Neuronal stem cell (in vitro differentiated cells): ENCODE data around the gene SERPINA5.

Source experiments
- DNase-seq: peaks from one replicate; pipeline ENCODE4 v3.0.0-alpha.2; 2013; ENCODE audit warnings: low spot score
- H2AFZ ChIP-seq: one replicate; pipeline ENCODE4 v1.6.1; 2013; ENCODE audit warnings: mild to moderate bottlenecking, low read length, inconsistent platforms
- H2AK5ac ChIP-seq: 2 replicates; pipeline ENCODE4 v1.6.1; 2013; ENCODE audit warnings: low read depth, mild to moderate bottlenecking, inconsistent platforms, low read length, moderate library complexity, mixed read lengths
- H2BK120ac ChIP-seq: 2 replicates; pipeline ENCODE4 v1.6.1; 2013; ENCODE audit warnings: low read depth, mild to moderate bottlenecking, inconsistent platforms, low read length, moderate library complexity, mixed read lengths
- H2BK12ac ChIP-seq: one replicate; pipeline ENCODE4 v1.6.1; 2013; ENCODE audit warnings: low read length, inconsistent platforms
- H2BK15ac ChIP-seq: 2 replicates; pipeline ENCODE4 v1.6.1; 2013; ENCODE audit warnings: mild to moderate bottlenecking, low read length, inconsistent platforms, mixed read lengths
- H2BK5ac ChIP-seq: one replicate; pipeline ENCODE4 v1.6.1; 2013; ENCODE audit warnings: inconsistent platforms, mild to moderate bottlenecking, low read length, moderate library complexity
- H3K14ac ChIP-seq: one replicate; pipeline ENCODE4 v1.6.1; 2013; ENCODE audit warnings: low read length, inconsistent platforms
- H3K18ac ChIP-seq: 2 replicates; pipeline ENCODE4 v1.6.1; 2013; ENCODE audit warnings: low read length, inconsistent platforms
- H3K23ac ChIP-seq: 2 replicates; pipeline ENCODE4 v1.6.1; 2013; ENCODE audit warnings: low read depth, mild to moderate bottlenecking, mixed read lengths, low read length, inconsistent platforms; ENCODE audit not compliant: poor library complexity
- H3K27ac ChIP-seq: replicated peaks from 3 replicates; pipeline ENCODE4 v1.5.1; 2013; ENCODE audit warnings: low read length, inconsistent platforms
- H3K27me3 ChIP-seq, 3 experiments: 2 replicates each; pipeline ENCODE4 v1.6.1; 2013; ENCODE audit warnings: low read length in 3 of 3, mild to moderate bottlenecking in 2 of 3, inconsistent platforms in 1 of 3, low read depth in 1 of 3, mixed read lengths in 1 of 3, moderate library complexity in 1 of 3; ENCODE audit not compliant: control insufficient read depth in 3 of 3, insufficient read depth in 3 of 3
- H3K36me3 ChIP-seq, 2 donors: replicated peaks in 1 of 2; 2 replicates each; pipeline ENCODE4 v1.6.1; 2013; ENCODE audit warnings: low read length in 2 of 2; ENCODE audit not compliant: control insufficient read depth in 2 of 2, insufficient read depth in 2 of 2
- H3K4ac ChIP-seq: 2 replicates; pipeline ENCODE4 v1.6.1; 2013; ENCODE audit warnings: inconsistent platforms, mild to moderate bottlenecking, low read length, moderate library complexity
- H3K4me1 ChIP-seq, 2 donors: 1 replicate in 1 of 2; 2 replicates in 1 of 2; pipeline ENCODE4 v1.6.1; 2013; ENCODE audit warnings: low read length in 2 of 2, low read depth in 1 of 2; ENCODE audit not compliant: control insufficient read depth in 2 of 2, insufficient read depth in 1 of 2
- H3K4me2 ChIP-seq: one replicate; pipeline ENCODE4 v1.6.1; 2013; ENCODE audit warnings: mild to moderate bottlenecking, low read length, inconsistent platforms; ENCODE audit not compliant: insufficient read depth, poor library complexity, severe bottlenecking
- H3K4me3 ChIP-seq, 2 donors: 2 replicates each; pipeline ENCODE4 v1.5.1; 2013; ENCODE audit warnings: low read length in 2 of 2, mild to moderate bottlenecking in 2 of 2, inconsistent platforms in 1 of 2, moderate library complexity in 1 of 2
- H3K79me1 ChIP-seq: one replicate; pipeline ENCODE4 v1.6.1; 2013; ENCODE audit warnings: low read depth, mild to moderate bottlenecking, inconsistent platforms, low read length, moderate library complexity
- H3K9ac ChIP-seq: one replicate; pipeline ENCODE4 v1.6.1; 2013; ENCODE audit warnings: mild to moderate bottlenecking, low read depth, low read length, inconsistent platforms; ENCODE audit not compliant: poor library complexity
- H3K9me3 ChIP-seq, 2 donors: replicated peaks in 1 of 2; 2 replicates each; pipeline versions ENCODE3 to v1.6.1; 2013; ENCODE audit warnings: low read length in 2 of 2, mild to moderate bottlenecking in 2 of 2, inconsistent platforms in 1 of 2, low read depth in 1 of 2, mixed read lengths in 1 of 2, moderate library complexity in 1 of 2; ENCODE audit not compliant: control insufficient read depth in 2 of 2, insufficient read depth in 1 of 2
- H4K8ac ChIP-seq: one replicate; pipeline ENCODE4 v1.6.1; 2013; ENCODE audit warnings: low read depth, mild to moderate bottlenecking, inconsistent platforms, low read length, moderate library complexity
- H4K91ac ChIP-seq: one replicate; pipeline ENCODE4 v1.6.1; 2013; ENCODE audit warnings: low read length, low read depth, mild to moderate bottlenecking, inconsistent platforms; ENCODE audit not compliant: poor library complexity
- WGBS, 2 donors: extraction: QIAGEN DNeasy Blood & Tissue Kit; methylation state at CpG; one replicate each; pipeline ENCODE4 v1.1.7; 2013; ENCODE audit warnings: missing lambda C conversion rate in 2 of 2, mixed read lengths in 1 of 2; ENCODE audit not compliant: insufficient read length in 2 of 2, insufficient replicate concordance in 1 of 2; ENCODE audit errors: extremely low coverage in 2 of 2; 5-methylcytosine and 5-hydroxymethylcytosine counted together

Gene SERPINA5

GRCh38 chr14:94595912-94596311, 14.7 kb downstream of the SERPINA5 start:
- Histone ChIP-seq H3K9ac (no peak overlapping the region), H3K4me3 (no peak overlapping the region), H2AK5ac (no peak overlapping the region), H3K4me1 (peaks cover 0 to 5% of the 10 kb centered on the region in 2 donors), H4K91ac (no peak overlapping the region), H3K27ac (no peak overlapping the region), H3K18ac (no peak overlapping the region), H2BK120ac (no peak overlapping the region), H3K9me3 (no peaks in the 10 kb centered on the region), H2BK5ac (no peak overlapping the region), H3K4ac (no peak overlapping the region), H3K4me2 (no peak overlapping the region), H4K8ac (no peak overlapping the region), H3K23ac (no peak overlapping the region), H3K79me1 (no peaks in the 10 kb centered on the region), H3K36me3 (no peaks in the 10 kb centered on the region), H2AFZ (no peak overlapping the region), H3K27me3 (no peaks in the 10 kb centered on the region), H2BK15ac (no peak overlapping the region), H3K14ac (no peak overlapping the region), H2BK12ac (no peak overlapping the region)
- WGBS, 2 donors = no CpG with 5 or more reads among the region's 2 CpGs
- DNase-seq = no peak

GRCh38 chr14:94596361-94596760, 15.1 kb downstream of the SERPINA5 start:
- Histone ChIP-seq H3K9me3 (no peaks in the 10 kb centered on the region), H4K8ac (no peak overlapping the region), H2BK12ac (no peak overlapping the region), H2BK15ac (no peak overlapping the region), H3K27me3 (no peaks in the 10 kb centered on the region), H3K14ac (no peak overlapping the region), H3K4ac (no peak overlapping the region), H3K4me2 (no peak overlapping the region), H3K79me1 (no peaks in the 10 kb centered on the region), H3K18ac (no peak overlapping the region), H3K27ac (no peak overlapping the region), H3K4me1 (peaks cover 0 to 5% of the 10 kb centered on the region in 2 donors), H2AK5ac (no peak overlapping the region), H3K4me3 (no peak overlapping the region), H4K91ac (no peak overlapping the region), H3K23ac (no peak overlapping the region), H3K9ac (no peak overlapping the region), H2BK5ac (no peak overlapping the region), H3K36me3 (no peaks in the 10 kb centered on the region), H2BK120ac (no peak overlapping the region), H2AFZ (no peak overlapping the region)
- DNase-seq = no peak
- no CpG with 5 or more reads among the region's 9 CpGs for WGBS, 2 donors

GRCh38 chr14:94597788-94598187, 16.6 kb downstream of the SERPINA5 start:
- Histone ChIP-seq H2AK5ac (no peak overlapping the region), H3K23ac (no peak overlapping the region), H3K4me1 (peaks cover 0 to 9% of the 10 kb centered on the region in 2 donors), H3K4ac (no peak overlapping the region), H3K36me3 (no peaks in the 10 kb centered on the region), H3K9ac (no peak overlapping the region), H3K4me2 (no peak overlapping the region), H4K8ac (no peak overlapping the region), H2AFZ (no peak overlapping the region), H4K91ac (no peak overlapping the region), H2BK12ac (no peak overlapping the region), H2BK5ac (no peak overlapping the region), H3K14ac (no peak overlapping the region), H3K4me3 (no peak overlapping the region), H3K18ac (no peak overlapping the region), H3K9me3 (no peaks in the 10 kb centered on the region), H2BK15ac (no peak overlapping the region), H3K79me1 (no peaks in the 10 kb centered on the region), H3K27ac (no peak overlapping the region), H2BK120ac (no peak overlapping the region), H3K27me3 (no peaks in the 10 kb centered on the region)
- no peak for DNase-seq
- no CpG with 5 or more reads among the region's 5 CpGs for WGBS, 2 donors

- no peak overlapping the region for H3K14ac ChIP-seq
- H4K8ac ChIP-seq = no peak overlapping the region
- H2BK120ac ChIP-seq = no peak overlapping the region
- no peak overlapping the region for H3K4ac ChIP-seq
- H3K4me2 ChIP-seq = no peak overlapping the region
- no peaks in the 10 kb centered on the region for H3K36me3 ChIP-seq
- H3K4me3 ChIP-seq = no peak overlapping the region
- no peak overlapping the region for H2BK12ac ChIP-seq
- no peaks in the 10 kb centered on the region for H3K79me1 ChIP-seq
- no peak for DNase-seq
- peaks cover 0 to 11% of the 10 kb centered on the region in 2 donors for H3K4me1 ChIP-seq
- no peak overlapping the region for H3K23ac ChIP-seq
- H2BK5ac ChIP-seq = no peak overlapping the region
- no peak overlapping the region for H3K27ac ChIP-seq
- no peak overlapping the region for H4K91ac ChIP-seq
- no peak overlapping the region for H2AFZ ChIP-seq
- no peaks in the 10 kb centered on the region for H3K9me3 ChIP-seq
- H3K9ac ChIP-seq = no peak overlapping the region
- no peaks in the 10 kb centered on the region for H3K27me3 ChIP-seq
- no peak overlapping the region for H2BK15ac ChIP-seq
- no peak overlapping the region for H2AK5ac ChIP-seq
- H3K18ac ChIP-seq = no peak overlapping the region
- WGBS, 2 donors = no CpG with 5 or more reads among the region's 7 CpGs
Measured at GRCh38 chr14:94598506-94598815, 17.2 kb downstream of the SERPINA5 start.
